GM18498 (cell line): Measurements from ENCODE around the gene LSAMP.

Source experiments
- ATAC-seq: cut with Tn5 transposase; IDR thresholded peaks from one replicate; pipeline ENCODE4 v1.9.1; 2021; ENCODE audit warnings: mild to moderate bottlenecking, moderate library complexity; ENCODE audit not compliant: unreplicated experiment

Gene LSAMP

DNA sequence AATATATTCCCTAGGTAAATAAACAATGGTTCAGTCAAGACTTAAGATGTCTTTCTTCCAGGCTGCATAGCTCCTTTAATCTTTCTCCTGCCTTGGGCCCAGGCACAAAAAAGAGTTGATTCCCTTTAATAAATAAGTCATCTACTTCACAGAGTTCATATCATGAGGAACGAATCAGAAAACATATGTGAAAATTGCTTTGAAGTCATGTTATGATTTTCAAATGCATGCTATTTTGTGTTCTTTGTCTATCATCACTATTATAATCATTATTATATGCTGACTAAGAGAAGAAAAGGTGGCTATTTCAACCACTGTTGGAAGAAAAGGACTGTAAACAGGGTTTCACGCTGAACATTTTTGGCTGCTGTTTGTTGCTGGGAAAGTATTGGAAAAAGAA, 70.4 kb downstream of the LSAMP start:
- no peak for ATAC-seq

DNA sequence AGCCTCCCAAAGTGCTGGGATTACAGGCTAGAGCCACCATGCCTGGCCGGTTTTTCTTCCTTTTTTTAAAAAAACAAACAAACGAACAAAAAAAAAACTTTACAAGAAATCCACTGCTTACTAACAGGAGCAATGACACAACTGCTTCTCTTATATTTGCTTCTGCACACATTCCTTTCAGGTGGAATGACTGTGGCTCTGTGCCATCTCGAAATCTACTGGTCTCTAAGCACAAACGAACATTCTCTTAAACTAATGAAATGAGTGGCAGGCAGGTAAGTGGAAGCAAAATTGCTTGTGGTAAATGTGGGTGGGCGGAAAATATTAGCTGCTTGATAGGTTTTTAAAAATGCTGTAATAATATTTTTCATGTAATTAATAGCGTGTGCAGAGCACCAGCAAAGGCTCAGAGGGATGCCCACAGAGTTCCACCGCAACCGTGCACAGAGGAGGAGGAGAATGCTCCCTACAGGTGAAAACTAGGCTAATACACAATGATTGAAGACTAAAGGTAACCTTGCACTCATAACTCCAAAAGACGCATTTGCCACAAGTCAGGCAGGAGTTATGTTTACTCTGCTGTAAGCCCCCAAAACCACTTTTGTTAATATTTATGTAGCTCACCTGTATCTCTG, 77.4 kb downstream of the LSAMP start:
- ATAC-seq = no peak

DNA sequence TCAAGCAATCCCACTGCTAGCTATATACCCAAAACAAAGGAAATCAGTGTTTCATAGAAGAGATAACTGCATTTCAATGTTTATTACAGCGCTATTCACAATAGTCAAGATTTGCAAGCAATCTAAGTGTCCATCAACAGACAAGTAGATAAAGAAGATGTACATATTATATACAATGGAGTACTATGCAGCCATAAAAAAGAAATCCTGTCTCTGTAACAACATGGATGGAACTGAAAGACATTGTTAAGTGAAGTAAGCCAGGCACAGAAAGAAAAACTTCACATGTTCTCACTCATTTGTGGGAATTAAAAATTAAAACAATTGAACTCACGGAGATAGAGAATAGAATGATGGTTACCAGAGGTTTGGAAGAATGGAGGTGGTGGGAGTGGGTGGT, 89.2 kb downstream of the LSAMP start:
- ATAC-seq = no peak

DNA sequence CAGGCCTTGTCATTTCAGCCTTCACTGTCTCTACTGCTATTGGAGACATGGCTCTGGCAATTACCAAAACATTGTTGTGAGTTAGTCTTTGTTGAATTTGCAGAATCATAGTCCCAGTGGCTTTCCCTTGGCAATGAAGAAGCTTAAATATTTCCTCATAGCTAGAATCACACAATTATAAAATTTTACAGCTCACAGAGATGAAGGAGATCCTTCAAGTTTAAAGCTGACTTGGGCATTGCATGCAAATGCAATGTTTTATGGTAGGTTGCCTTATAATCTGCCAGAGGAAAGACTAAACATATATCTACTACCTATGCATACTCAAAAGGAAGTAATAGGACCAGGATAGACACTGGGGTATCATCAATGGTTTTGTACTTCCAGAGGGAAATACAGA, 90.9 kb downstream of the LSAMP start:
- ATAC-seq = no peak

DNA sequence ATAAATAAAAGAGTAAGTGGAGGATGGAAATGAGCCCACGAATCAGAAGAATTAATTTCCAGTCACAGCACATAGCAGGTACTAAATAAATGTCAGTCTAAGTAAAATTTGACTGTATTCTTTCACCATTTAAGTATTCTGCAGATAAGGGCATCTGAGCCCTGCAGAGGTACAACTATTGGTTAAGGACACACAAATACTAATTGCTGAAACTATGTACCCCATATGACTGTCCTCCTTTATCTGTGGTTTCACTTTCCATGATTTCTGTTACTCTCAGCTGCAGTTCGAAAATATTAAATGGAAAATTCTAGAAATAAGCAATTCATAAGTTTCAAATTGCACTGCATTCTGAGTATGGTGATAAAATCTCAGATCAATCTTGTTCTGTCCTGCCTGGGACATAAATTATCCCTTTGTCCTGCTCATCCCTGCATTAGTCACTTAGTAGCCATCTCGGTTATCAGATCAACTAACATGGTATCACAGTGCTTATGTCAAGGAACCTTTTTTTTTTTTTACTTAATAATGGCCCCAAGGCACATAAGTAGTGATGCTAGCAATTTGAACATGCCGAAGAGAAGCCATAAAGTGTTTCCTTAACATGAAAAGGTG, 95.1 kb downstream of the LSAMP start:
- ATAC-seq = no peak

DNA sequence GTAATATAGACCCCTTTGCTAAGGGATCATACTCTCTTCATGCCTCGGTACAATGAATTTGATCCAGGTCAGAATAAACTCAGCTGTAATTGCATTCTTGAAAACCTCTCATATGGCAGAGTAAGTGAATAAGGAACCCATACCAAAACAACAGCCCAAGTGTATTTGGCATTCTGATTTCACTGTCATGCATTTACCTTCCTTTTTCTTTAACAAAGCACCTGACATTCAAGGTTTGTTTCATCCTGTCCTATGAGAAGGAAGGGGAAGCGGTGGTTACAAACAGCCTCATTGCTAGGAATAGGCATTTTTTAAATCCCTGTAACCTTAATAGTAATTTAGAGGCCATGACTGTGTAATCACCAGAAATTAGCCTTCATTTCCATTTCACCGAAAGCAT, 97.1 kb downstream of the LSAMP start:
- ATAC-seq = no peak

DNA sequence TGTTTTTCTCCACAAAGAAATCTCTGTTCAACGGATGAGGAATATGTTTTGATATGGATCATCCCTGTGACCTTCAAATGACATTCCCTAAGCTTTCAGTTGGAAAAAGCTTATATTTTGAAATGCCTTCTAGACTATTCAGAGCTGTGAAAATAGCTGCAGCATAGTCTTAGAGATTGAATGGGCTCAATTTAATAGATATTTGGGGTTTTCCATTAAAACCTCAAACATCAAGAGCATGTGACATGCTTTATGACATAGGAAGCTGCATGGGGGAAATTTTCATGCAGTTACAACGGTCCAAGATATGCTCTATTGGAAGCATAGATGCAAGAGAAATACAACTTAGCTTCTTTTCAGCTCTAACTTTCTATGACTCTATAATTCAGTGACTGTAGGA, 102.8 kb downstream of the LSAMP start:
- ATAC-seq = no peak

DNA sequence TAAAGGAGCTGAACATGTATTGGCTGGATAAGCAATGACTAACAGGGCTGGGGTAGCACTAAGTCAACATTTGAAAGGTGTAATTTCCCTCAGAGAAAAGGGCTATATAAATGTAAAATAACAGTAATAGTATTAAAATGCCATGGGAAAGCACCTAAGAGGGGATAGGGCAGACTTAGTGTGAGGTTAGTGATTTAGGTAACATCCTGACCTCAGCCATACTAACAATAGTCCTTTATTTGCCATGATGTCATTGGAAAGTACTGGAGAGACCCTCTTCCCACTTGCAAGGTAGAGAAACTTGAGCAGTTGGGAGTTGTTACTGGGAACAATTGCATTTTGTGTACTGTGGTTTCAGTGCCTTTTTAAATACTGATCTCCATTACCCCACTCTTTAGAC, 103.4 kb downstream of the LSAMP start:
- ATAC-seq = no peak

DNA sequence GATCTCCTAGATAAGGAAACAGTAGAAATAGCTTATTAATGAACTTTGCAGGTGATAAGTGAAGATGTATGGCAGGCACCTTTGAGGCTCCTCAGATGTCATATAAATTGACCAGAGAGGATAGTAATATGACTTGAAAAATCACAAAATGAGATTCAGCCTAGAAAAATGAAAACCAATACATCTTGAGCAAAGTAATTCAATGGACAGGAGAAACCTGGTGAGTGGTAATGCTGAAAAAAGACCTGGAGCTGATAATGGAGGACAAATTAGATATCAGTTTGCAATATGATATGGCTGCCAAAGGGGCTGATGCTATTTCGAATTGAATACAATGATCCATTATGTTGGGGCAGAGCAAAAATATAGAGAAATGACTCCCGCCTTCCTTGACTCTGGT, 103.9 kb downstream of the LSAMP start:
- ATAC-seq = no peak

DNA sequence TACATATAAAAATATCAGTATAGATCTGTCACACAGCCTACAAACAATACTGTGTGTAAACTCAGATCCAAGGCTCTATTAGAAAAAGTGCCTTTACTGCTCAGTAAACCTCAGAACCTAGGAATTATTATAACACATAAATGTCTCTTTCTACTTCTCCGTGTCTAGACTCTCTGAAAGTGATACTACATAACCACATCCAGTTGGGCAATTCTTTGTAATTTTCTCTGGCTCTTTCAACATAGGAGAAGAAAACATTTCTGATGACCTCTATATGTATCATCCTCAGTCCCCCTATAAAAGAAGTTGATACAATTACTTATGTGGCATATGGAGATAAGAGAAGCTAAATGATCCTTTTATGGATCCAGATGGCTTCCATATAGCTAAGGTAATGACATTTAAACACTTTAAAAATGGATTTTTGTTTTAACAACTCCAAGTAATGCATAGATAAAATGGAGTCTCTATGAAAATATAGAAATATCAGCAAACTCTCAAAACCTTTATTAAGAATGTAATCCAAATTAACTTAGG, 104.5 kb downstream of the LSAMP start:
- ATAC-seq = no peak

DNA sequence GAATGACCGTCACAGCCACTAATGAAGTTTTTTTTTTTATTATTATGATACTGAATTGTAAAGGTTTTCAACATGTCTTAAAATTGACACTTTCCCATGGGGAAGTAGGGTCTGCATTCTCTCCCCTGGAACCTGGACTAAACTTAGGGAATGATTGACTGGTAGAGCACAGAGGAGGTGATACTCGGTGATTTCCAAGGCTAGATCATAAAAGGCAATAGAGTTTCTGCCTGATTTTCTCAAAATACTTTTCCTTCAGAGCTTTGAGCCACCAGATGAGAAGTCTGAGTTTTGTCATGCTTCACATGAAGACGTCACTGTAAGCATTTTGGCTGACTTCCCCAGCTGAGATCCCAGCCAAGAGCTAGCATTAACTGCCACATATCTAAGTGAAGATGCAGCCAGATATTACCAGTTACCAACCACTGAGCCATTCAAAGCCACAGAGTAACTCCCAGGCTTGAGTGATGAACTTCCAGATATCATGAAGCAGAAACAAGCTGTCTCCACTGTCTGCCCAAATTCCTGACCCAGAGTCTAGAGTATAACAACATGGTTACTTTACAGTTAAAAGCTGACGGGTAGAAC, 105.8 kb downstream of the LSAMP start:
- no peak for ATAC-seq

DNA sequence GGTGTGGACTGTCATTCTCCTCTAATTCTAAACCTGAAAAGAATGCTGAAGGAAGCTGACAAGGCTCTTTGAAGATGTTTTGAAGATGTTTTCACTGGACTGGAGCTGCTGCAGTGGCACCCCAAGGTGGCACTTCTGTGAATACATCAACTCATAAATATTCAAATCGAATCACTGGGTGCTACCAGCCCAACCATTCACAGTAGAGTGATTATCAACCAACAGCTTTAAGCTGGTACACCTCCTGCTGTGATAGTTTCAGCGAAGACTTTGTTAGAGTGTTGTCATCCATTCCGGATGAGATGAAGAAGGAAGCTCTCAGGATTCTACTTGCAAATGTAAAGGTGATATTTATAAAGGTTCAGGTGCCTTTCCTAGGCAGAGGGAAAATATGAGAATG, 106.6 kb downstream of the LSAMP start:
- ATAC-seq = no peak

DNA sequence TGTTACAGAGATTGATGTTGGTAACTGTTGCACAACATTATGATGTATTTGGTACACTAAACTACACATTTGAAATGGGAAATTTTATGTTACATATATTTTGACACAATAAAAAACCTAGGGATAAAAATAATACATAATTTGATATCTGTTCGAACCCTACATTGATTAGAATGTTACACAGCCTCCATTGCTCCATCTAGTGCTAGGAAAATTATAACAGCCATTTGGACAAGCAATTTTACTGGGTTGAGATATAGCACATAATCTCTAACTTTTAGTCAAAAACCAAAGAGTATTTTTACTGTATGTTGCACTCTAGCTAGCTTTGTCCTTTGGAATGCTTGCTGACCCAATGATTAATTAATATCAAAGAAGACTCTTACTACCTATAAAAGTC, 108.1 kb downstream of the LSAMP start:
- no peak for ATAC-seq

DNA sequence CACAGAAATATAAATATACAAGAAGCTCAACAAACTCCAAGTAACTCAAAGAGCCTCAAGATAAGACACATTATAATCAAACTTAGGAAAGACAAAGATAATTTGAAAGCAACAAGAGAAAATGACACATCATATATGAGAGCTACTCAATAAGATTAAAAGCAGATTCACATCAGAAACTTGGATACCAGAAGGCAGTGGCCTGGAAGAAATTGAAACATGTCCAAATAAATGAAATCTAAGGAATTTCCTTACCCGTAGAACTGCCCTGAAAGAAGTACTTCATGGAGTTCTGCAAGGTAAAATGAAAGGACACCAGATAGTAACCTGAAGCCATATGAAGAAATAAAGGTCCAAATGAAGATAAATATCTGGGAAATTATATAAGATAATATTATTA, 113.9 kb downstream of the LSAMP start:
- ATAC-seq = no peak

DNA sequence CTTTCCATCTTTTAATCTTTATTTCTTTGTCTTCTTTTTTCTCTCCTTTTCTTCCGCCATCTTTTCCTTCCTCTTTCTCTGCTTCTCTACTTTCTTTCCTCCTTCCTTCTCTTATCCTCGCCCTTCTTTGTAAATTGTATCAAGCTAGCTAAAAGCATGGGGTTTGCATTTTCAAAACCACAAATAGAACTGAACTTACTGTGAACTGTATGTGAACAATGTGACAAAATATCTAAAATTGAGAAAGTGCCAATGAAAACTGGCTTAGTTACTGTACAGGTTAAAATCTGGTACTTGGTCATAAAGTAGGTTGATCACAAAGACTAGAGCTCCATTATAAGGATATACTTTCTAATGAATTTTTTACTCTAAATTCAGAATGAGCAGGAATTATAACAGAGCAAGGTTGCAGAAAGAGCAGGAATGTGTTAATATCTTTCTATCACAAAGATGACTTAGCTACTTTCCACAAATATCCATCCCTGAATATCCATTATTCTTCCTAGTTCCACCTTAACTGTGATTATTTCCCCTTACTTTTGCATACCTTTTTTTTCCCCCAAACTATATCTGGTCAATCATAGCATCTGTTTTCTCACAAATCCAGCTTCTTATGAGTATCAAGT, 122.4 kb downstream of the LSAMP start:
- no peak for ATAC-seq

DNA sequence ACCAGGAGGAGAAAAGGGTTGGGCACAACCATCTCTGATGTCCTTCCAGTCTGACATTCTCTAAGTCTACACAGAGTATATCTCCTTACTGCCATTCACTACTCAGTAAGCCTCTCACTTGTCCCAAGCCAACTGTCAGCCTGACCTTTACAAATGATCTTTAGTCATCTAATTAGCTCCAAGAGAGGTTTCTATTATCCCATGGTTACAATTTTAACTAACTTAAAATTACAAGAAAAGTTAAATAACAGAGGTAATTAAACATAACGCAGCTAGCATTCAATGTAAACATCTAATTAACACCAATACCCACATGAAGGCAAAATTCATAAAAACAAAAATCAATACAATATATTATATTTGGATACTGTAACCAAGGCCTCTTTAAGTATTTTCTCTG, 126.9 kb downstream of the LSAMP start:
- no peak for ATAC-seq

DNA sequence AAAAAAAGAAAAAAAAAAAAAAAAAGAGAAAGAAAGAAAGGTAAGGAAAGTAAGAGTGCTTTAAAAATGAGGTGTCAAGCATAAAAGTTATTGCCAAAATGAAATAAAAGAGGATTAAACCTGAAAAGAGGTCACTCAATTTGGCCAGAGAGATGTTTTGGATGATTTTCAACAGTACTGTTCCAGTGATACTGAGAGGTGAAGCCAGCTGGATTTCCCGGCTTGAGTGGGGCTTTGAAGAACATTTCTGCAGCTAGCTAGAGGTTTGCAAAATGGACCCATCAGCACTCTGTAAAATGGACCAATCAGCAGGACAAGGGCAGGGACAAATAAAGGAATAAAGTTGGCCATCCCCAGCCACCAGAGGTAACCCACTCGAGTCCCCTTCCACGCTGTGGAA, 128.5 kb downstream of the LSAMP start:
- no peak for ATAC-seq

DNA sequence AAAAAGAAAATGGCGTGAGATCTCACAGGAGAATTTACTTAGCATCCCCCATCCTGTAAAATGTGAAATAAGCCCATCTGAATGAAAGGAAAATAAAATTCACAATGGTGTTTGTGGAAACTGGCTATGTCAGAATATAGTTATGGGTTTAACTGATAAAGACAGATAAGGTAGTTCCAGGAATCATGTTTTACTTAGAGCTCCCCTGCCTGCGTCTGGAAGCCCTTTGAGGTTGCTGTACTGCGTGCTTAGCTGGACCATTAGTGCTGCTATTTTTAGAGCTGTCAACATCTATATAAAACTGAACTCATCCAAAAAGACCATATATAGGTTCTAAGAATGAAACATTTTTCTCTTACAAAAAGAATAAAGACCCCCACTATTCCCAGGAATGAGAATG, 130.8 kb downstream of the LSAMP start:
- ATAC-seq = no peak

DNA sequence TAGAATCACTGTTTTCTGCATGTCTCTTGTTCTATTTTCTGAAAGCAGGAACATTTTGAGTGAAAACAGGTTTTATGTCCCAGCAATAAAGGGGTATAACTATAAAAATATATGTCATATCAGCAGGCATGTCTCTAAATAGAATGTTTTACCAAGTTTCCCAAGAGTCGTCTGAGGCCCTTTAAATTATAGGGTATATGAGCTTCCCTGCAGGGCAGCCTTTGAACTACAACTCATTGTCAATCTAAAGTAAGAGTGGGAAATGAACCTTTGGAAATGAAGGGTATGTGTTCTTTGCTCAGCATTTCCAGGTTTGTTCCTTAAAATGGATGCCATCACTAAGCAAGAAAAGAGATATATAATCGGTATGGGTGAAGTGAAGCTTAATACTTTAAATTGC, 138.6 kb downstream of the LSAMP start:
- ATAC-seq = no peak

DNA sequence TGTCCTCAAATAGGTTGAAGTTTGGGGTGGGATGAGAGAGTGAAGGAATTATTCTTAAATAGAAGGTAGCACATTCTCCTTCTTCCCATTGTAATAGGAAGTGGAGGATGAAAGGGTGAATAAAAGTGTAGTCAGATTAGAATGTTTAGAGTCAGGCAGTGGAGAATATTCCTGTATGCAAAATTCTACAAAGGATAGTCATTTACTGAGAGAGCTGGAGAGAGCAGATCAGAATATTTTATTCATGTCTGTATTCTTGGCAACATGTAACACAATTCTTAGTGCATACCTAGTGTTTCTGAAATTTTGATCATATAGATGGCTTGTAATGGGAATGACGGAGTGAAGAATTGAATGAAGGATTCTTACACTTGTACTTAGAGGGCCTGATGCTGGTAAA, 139.1 kb downstream of the LSAMP start:
- no peak for ATAC-seq

DNA sequence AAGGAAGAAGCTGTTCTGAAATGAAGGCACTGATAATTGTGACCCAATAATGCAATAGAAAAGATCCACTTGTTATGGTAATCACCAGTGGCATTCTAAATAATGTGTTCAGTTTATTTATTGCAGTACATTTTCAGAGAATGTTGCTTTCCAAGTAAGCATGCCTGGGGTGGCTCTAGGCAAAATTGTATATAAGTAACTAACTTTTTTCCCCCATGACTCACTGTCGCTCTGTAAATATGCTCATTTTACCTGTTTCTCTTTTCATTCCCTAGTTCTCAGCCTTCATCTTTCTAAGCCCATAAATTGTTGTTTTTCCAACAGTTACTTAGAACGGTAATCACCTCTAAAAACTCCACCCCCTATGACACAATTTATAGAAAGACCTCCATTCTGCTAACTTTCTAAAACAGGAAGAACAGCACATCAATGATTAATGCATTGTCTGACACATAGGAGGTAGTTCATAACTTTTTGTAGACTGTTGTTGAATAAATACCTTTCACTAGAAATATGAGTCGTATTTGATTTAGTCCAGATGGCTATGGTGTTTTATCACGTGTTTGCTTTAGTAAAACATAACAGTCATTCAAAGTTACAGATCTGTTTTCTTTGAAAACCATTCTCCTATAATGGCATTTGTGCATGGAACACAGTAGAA, 143.1 kb downstream of the LSAMP start:
- ATAC-seq = no peak

DNA sequence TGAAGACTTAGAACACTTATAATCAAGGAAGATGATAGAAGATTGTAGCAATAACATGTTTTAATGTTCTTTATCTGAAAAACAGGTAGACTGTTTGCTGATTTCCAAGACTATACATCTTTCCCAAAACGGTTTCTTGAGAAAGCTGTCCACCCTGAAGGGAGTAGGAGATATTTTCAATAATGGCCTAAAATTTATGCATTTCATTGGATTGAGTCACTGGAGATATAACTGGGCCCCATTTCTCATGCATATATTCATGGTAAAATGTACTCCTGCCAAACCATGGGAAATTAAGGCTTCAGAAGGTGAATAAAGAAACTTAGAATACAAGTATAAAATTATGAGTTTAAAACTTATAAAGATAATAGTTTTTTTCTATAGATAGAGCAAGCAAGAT, 143.9 kb downstream of the LSAMP start:
- ATAC-seq = no peak
